ENCODE data around the gene FREM3.
"Not testable (repeated sequence)": the region's sequence is repeated elsewhere in the genome, so short reads cannot be mapped to it uniquely, and the experiment has no call there.

The FREM3 gene

DNA sequence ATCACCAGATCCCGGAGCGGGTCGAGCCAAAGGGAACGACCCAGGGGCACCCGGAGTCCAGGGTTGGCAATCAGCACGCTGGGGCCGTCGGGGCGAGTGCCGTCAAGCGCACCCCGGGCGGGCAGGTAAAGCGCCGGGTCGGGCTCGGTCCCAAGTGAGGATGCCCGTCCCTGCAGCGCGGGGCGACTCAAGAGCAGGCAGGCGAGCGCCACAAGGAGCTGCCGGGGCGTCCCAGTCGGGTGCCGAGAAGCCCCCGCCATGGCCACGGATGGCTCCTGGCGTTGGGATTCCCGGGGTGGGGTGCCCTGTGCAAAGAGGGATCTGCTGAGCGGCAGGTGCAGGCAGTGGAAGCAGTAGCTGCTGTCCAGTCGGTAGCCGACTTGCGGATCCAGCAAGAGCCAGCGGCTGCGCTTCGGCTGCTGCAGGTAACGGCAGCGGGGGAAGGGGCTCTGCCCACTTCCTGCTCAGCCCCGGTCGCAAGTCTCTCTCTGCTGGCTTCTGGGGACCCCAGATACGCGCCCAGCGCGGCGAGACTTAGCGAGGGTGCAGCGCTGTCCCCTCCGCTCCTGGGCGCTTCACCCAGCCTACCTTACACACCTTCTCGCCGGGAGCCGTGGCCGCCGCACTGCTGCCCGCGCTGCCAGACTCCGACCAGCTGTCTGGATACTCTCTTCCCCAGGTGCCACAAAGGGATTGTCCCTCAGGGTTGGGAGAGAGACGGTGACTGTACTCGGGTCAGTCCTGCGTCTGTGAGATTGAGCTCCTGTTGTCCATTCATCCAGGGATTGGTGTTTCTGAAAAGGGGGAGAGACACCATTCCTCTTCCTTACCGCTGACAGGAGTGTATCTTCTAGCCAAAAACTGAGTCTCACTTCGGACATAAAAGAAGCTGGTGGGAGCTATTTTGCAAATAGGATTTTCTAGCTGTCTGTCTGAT lies at the start of gene FREM3:
Gene FREM3 (minus strand): TSS at position 260 of the 937 bp plus-strand sequence. CDS start 0 bp downstream, at position 260.
- DNase-seq: no peak

DNA sequence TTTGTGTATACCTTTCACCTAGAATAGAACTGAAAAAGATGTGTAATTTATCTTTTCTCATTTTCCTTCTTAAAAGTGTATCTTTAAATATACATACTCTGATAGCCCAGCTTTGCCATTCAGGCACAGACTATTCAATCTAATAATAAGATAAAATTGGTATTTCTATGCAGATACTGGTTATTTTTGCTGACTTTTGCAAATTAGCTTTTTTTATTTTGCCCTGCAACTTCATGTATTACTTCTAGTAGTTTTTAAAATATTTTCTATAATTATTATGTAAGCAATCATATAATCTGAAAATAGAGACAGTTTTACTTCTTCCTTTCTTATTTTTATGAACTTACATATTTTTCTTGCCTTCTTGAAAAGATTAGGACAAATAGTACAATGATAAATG lies 45.4 kb upstream of the FREM3 start:
- DNase-seq: no peak

- DNase-seq: no peak
Observed at GRCh38 chr4:143743591-143743990, 43.1 kb upstream of the FREM3 start.

DNA sequence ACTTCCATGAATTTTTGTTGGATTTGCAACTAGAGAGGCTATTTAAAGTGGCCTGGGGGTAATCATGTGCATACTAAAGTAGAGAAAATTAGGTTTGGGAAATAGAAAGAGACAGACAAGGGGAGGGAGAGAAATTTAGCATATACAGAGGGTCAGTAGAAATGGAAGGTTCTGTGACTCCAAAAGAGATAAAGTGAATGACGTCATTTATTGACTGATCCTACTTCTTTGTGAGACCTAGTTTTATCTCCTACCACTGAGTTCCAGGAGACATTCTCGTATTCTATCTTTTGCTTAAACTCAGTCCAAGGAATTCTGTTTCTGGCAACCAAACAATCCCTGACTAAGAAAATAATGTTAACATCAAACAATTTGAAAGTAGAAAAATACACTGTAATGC lies 42.4 kb upstream of the FREM3 start:
- no peak for DNase-seq

DNA sequence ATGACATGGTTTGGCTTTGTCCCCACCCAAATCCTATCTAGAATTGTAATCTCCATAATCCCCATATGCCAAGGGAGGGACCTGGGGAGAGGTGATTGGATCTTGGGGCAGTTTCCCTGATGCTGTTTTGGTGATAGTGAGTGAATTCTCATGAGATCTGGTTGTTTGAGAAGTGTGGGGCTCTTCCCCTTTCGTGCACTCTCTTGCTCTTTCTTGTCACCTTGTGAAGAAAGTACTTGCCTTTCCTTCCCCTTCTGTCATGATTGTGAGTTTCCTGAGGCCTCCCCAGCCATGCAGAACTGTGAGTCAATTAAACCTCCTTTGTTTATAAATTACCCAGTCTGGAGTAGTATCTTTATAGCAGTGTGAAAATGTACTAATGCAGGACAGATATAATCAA lies 36.4 kb upstream of the FREM3 start:
- DNase-seq: no peak

DNA sequence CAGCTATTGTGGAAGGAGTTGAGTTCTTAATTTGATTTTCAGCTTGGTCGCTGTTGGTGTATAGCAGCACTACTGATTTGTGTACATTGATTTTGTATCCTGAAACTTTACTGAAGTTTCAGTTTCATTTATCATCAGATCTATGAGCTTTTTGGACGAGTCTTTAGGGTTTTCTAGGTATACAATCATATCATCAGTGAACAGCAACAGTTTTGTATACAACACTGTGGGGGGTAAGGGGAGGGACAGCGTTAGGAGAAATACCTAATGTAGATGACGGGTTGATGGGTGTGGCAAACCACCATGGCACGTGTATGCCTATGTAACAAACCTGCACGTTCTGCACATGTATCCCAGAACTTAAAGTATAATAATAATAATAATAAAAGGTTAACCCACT lies 35.6 kb upstream of the FREM3 start:
- DNase-seq: not testable (repeated sequence)

DNA sequence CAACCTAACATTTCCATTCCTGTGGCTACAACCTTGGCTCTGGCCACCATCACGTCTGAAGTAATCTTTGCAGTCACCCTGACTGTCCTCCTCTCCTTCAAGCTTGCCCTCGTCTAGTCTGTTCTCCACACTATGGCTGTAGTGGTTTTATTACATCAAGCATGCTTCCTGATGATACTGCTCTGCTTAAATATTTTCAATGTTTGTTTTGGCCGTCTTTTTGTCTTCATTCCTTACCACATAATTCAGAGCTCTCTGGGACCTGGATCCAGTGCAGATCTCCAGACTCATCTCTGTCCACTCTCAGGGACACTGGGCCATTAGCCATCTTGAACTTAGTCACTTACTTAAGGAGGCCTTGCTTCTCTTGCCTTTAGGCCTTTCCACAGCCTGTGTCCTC lies 27.7 kb upstream of the FREM3 start:
- DNase-seq: no peak

DNA sequence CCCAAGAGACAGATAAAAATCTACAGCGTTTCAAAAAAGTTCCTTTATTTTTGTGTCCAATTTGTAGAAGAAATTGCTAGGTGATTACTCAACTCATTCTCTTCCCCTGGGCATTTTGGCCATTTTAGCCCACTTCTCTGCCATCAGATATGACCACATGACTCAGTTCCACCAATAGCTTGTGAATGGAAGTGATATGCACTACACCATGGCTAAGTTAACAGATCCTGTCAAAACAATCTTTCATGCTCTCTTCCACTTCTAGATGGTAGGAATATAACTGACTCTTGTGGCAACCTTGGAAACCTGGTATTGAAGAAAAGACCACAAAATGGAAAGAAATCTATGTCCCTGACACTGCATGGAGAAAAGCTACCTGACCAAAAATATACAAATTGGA lies 26.2 kb upstream of the FREM3 start:
- no peak for DNase-seq

DNA sequence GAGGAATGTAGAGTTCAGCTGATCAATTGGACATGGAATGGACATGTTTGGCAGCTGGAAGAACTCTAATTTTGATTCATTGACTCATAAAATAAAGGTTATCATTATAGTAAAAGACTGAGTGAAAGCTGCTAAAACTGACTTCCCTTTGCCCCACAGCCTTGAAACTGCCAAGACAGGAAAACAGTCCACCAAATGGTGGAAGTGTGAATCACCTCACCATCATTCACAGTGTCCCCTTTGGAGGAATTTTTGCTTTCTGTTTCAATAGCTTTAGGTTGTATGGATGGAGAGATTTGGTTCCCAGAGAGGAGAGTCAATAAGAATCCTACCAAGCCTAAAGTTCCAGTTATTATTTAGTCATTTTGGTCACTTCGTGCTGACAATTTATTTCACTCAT lies 20.8 kb upstream of the FREM3 start:
- DNase-seq: no peak

DNA sequence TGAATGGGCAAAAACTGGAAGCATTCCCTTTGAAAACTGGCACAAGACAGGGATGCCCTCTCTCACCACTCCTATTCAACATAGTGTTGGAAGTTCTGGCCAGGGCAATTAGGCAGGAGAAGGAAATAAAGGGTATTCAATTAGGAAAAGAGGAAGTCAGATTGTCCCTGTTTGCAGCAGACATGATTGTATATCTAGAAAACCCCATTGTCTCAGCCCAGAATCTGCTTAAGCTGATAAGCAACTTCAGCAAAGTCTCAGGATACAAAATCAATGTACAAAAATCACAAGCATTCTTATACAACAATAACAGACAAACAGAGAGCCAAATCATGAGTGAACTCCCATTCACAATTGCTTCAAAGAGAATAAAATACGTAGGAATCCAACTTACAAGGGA lies 18.3 kb upstream of the FREM3 start:
- DNase-seq: not testable (repeated sequence)

GRCh38 chr4:143713955-143714625 lies 13.6 kb upstream of the FREM3 start:
- no peak for DNase-seq

DNA sequence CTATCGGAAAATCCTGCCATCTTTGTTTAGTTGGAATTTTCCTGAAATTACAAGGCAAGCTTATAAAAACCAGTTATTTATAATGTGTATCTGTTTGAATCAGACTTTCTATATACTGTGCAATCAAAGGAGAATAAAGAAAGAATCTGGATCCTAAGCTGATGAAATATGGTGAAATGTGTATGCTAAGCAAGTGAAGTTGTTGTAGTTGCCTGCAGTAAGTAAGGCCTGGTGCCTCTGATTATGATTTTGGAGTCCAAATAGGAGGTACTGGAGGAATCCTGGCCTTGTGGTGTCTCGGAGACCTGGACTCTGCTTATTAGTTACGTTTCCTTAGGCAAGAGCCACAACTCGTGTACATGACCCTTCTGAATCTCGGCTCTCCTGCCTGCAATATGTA lies 13.1 kb upstream of the FREM3 start:
- DNase-seq: no peak

GRCh38 chr4:143712155-143712550 lies 11.7 kb upstream of the FREM3 start:
- DNase-seq: no peak

DNA sequence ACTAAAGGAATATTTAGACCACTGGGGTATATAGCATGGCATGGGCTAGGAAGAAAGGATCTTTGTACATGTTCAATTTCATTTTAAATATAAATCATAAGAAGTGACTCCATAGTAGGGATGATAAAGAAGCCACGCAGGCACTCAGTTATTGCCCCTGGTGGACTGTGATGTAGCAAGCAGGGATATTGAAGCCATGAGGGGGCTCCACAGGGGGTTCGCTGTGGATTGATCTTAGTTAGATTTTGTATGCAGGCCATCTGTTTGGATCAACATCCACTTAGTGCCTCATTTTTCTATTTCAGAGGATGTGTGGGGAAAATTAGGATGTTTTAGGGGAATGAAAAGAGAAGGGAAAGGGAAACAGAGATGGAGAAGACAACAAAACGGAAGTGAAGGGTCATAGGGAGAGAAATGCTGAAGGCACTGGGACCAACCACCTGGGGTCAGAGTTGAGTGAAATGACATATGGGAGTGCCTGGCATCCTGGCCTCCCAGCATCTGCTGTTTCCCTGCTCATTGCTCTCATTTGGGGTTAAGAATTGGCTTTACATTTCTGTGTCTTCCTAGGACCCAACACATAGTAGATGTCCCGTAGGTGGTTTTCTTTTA lies 11.2 kb upstream of the FREM3 start:
- no peak for DNase-seq

DNA sequence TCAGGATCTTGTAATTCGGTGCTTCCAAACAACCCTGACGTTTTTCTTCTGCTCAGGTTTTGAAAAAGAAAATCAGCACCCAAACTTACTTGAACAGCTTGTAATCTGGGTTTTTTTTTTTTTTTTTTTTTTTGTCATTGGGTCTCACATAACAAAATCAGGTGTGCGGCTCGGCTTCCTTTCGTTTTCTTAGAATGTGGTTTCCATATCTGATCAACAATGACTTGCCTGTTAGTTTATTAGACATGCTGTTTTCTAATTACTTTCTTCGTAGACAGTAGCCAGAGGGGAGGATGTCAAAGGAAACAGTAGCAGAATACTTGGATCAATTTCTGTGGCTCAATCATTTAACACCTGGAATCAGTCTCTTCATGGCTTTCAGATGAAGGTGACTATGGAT lies 890 bp upstream of the FREM3 start:
- DNase-seq: no peak

GRCh38 chr4:143700046-143700415 lies 444 bp downstream of the FREM3 start:
- no peak for DNase-seq

DNA sequence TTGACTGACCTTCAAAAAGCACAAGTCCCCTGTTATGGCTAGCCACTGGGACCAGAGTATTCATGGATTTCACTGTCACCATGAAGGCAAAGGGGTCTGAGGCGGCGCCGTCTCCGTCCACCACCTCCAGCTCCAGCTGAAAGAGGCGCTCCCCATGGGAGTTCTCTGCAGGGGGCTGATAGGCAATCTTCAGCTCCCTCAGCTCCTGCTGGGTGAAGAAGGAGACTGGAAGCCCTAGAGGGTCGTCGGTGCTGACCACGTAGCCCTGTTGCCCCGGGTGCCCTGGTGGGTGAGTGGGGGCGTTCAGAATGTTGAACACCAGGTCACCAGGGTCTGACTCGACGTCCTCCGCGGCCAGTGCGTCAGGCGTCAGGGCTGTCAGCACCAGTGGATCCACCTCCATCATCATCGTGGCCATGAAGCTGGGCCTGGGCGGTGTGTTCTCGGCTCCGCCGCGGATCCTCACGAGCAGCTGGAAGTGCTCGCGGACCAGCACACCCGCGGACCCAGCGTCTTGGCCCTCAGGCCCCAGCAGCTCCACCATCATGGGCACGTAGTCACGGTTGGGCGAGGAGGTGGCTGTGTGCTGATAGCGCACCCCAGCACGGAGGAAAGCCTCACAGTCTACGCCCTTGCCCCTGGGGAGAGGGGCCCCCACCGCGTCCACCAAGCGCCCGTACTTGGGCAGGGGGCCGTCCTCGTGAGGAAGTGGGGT lies 987 bp downstream of the FREM3 start:
- DNase-seq: no peak

DNA sequence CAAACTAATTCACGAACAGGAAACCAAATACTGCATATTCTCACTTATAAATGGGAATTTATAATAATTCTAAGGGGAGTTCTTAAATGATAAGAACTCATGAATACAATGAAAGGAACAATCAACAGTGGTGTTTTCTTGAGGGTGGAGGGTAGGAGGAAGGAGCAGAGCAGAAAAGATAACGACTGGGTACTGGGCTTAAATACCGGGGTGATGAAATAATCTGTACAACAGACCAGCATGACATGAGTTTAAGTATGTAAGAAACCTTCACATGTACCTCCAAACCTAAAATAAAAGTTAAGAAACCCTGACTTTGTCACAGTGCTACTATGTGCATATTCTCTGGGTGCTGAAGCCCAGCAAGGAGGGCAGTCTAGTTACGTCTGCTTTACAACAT lies 6.6 kb downstream of the FREM3 start:
- DNase-seq: no peak

DNA sequence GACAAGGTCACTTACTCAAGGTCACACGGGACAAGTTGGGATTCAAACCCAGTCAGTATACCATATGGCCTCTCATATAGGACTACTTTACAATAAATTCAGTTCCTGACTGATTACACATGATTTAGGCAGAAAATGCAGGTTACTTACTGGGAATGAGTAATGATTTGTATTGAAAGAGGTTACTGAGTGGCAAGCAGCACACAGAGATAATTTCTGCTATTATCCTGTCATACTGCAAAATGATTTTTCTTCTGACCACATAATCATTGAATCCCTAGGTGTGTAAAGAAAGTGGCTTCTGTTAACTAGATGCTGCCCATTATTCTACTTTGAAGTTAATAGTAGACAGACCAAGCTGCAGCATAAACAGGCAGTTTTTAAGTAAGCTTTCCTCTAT lies 8.2 kb downstream of the FREM3 start:
- DNase-seq: no peak

DNA sequence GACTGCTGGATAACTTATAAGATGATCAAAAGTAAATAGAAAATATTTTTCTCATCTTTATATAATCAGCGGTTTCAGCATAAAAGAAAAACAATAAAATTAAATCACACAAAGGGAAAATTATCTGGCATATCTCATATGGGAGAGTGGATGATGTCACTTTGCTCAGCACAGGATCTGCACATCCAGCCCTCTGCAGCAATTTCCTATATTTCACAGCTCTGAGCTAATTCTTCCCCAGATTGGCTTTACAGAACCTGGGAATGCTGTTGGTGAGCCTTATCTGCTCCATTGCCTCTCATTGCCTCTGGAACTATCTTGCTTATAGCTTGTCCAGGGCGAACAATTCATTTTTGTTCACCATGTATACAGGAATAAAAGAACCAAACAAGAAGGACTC lies 21.0 kb downstream of the FREM3 start:
- no peak for DNase-seq

GRCh38 chr4:143673629-143674028 lies 26.8 kb downstream of the FREM3 start:
- not testable (repeated sequence) for DNase-seq

- DNase-seq: no peak
Observed at GRCh38 chr4:143668930-143669552, 31.4 kb downstream of the FREM3 start.

- DNase-seq: no peak
Observed at GRCh38 chr4:143667461-143667860, 33.0 kb downstream of the FREM3 start.
